RPMI8226 (cell line): ENCODE results near the gene RPA1.

Experiments
- DNase-seq: peaks from one replicate; pipeline ENCODE4 v3.0.0-alpha.2; 2015

The RPA1 gene

GRCh38 chr17:1943436-1943831 is 113.6 kb downstream of the RPA1 start:
- DNase-seq = no peak

DNA sequence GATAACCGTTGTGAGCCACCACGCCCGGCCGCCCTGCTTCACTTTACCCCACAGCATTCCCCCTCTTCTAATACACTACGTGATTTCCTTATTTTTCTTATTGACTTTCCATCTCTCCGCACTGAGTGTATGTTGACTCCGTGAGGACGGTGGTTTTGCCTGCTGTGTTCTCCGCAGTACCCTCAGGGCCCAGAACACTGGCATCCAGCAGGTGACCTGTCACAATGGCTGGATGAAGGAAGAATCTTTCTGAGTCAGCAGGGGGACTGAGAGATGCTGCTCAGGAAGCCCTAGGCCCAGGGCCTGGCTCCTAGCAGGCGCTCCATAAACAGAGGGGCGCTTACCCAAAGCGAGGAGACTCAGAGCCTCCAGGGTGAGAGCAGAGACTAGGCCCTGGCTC is 115.8 kb downstream of the RPA1 start:
- DNase-seq = no peak

DNA sequence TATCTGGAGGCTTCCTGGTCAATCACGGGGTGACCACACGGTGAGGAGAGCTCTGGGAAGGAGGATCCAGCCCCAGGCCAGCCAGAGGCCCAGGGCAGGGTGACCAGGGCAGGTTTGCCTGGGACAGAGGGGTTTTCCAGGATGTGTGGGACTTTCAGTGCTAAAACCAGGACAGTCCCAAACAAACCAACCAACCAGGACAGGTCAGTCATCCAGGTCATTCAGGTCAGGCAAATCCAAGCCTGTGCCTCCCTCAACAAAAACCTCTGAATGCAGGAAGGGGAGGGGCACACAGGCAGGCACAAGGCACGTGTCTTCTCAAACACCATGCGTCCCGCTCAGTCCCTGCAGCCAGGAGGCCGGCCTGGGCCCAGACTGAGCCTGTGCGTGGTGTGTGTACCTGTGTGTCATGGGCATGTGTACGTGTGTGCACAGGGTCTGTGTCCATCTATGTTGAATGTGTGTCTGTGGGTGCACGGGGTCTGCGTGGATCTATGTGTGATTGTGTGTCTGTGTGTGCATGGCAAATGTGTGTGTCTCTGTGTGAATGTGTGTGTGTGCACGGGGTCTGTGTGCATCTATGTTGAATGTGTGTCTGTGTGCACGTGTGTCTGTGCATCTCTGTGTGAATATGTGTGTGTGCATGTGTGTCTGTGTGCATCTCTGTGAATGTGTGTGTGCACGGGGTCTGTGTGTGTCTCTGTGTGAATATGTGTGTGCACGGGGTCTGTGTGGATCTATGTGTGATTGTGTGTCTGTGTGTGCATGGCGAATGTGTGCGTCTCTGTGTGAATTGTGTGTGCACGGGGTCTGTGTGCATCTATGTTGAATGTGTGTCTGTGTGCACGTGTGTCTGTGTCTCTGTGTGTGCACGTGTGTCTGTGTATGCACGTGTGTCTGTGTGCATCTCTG is 116.5 kb downstream of the RPA1 start:
- DNase-seq = no peak

- no peak for DNase-seq
These were observed 117.5 kb downstream of the RPA1 start for GRCh38 chr17:1947229-1947742.

GRCh38 chr17:1947743-1948516 is 118.1 kb downstream of the RPA1 start:
- no peak for DNase-seq

- DNase-seq = no peak
These were observed 118.7 kb downstream of the RPA1 start for GRCh38 chr17:1948517-1948825.
